NT2/D1 (cell line): ENCODE measurements around the gene STARD7.

ENCODE experiments used
- DNase-seq: peaks from one replicate; pipeline ENCODE4 v3.0.0-alpha.2; 2011; ENCODE audit warnings: low read depth, low spot score
- H3K27me3 ChIP-seq: 2 replicates; pipeline ENCODE4 v1.6.0; 2011; ENCODE audit warnings: mild to moderate bottlenecking; ENCODE audit not compliant: insufficient read length, insufficient read depth
- H3K36me3 ChIP-seq: 2 replicates; pipeline ENCODE4 v1.6.1; 2011; ENCODE audit warnings: mild to moderate bottlenecking, low read length, mixed read lengths; ENCODE audit not compliant: insufficient read depth, insufficient read length
- H3K4me1 ChIP-seq: 2 replicates; pipeline ENCODE4 v1.5.1; 2011; ENCODE audit not compliant: insufficient read depth, insufficient read length
- H3K4me3 ChIP-seq: 2 replicates; pipeline ENCODE4 v1.5.1; 2011; ENCODE audit warnings: low read depth; ENCODE audit not compliant: insufficient read length
- H3K9ac ChIP-seq: 2 replicates; pipeline ENCODE4 v1.6.0; 2011; ENCODE audit warnings: low read depth; ENCODE audit not compliant: insufficient read length
- H3K9me3 ChIP-seq: 2 replicates; pipeline ENCODE4 v1.5.1; 2011; ENCODE audit warnings: mild to moderate bottlenecking, low read length; ENCODE audit not compliant: insufficient read depth
- SUZ12 ChIP-seq: IDR thresholded peaks from 2 replicates; pipeline ENCODE4 v1.6.1; 2011; ENCODE audit not compliant: insufficient read length, insufficient read depth; ENCODE audit errors: extremely low read depth
- YY1 ChIP-seq: IDR thresholded peaks from 2 replicates; pipeline ENCODE4 v1.6.1; 2011; ENCODE audit not compliant: insufficient read length, insufficient read depth
- ZNF274 ChIP-seq: IDR thresholded peaks from 2 replicates; pipeline ENCODE4 v1.6.1; 2011; ENCODE audit warnings: mild to moderate bottlenecking, low read depth, low read length

STARD7 gene

GRCh38 chr2:96212339-96212738 is 3.7 kb upstream of the STARD7 start:
- Histone ChIP-seq H3K27me3 (no peaks in the 10 kb centered on the region), H3K4me1 (peaks cover 4% of the 10 kb centered on the region), H3K9ac (no peak overlapping the region), H3K4me3 (no peak overlapping the region), H3K36me3 (peaks cover 4% of the 10 kb centered on the region), H3K9me3 (no peaks in the 10 kb centered on the region)
- DNase-seq: no peak
- no peak for TF ChIP-seq SUZ12
- no peak for TF ChIP-seq YY1
- no peak for TF ChIP-seq ZNF274

GRCh38 chr2:96209729-96210085 is 1.1 kb upstream of the STARD7 start:
- TF ChIP-seq ZNF274: no peak
- no peak for TF ChIP-seq SUZ12
- TF ChIP-seq YY1: no peak
- Histone ChIP-seq H3K4me3 (peak overlapping the region; percentile 96), H3K9ac (peak overlapping the region; percentile 57), H3K36me3 (peaks cover 13% of the 10 kb centered on the region), H3K27me3 (no peaks in the 10 kb centered on the region), H3K4me1 (peaks cover 6% of the 10 kb centered on the region), H3K9me3 (no peaks in the 10 kb centered on the region)
- no peak for DNase-seq

DNA sequence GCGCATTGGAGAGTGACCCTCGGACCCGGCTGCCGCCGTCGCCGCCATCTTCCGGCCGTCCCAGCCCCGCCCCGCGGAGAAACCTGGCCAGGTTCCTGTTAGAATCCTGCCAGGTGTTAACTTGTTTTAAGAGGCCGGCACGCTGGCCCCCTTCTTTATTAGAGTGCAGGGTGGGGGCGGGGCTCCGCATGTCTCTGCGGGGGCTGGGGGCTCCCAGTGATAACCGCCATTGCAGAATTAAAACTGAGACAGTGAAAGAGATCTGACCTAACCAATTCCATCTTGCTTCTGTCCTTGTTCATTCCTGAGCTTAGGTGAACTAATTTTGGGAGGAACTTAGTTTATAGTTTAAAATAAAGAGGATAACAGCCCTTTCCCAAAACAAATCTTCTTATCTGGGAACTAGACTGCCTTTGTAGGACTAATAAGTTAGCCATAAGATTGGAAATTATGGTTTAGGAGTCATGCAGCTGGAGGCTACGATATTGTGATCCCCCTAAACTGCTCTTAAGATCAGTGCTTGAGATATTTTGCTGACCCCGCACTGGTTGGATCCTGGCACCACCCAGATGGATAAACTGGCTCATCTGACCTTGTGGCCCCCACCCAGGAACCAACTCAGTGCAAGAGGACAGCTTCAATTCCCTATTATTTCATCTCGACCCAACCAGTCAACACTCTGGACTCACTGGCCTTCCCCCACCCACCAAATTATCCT is 543 bp upstream of the STARD7 start:
- peak overlapping the region; percentile 96 for H3K4me3 ChIP-seq
- H3K36me3 ChIP-seq: peaks cover 13% of the 10 kb centered on the region
- no peak for DNase-seq
- peaks cover 6% of the 10 kb centered on the region for H3K4me1 ChIP-seq
- no peaks in the 10 kb centered on the region for H3K9me3 ChIP-seq
- H3K9ac ChIP-seq: peak overlapping the region; percentile 57
- TF ChIP-seq SUZ12 (no peak), YY1 (peak; percentile 59)
- no peaks in the 10 kb centered on the region for H3K27me3 ChIP-seq

DNA sequence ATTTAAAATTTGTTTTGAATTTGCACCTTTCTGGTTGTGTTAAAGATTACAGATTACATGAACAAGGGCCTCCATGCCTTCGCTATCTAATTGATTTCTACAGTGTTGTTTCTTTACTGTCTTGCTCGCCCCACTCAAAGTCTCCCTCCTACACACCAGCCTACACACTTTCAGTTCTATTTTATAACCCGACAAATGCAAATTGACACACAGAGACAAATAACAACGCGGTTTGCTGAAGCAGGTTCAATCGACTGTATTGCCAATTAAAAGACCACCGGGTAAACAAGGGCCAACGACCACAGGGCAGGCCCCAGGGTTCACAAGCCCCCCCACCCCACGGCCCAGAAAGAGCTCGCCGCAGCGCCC is 869 bp downstream of the STARD7 start:
- Histone ChIP-seq H3K27me3 (no peaks in the 10 kb centered on the region), H3K36me3 (peaks cover 15% of the 10 kb centered on the region), H3K9me3 (no peaks in the 10 kb centered on the region), H3K4me1 (peaks cover 6% of the 10 kb centered on the region), H3K9ac (peak overlapping the region; percentile 100), H3K4me3 (peak overlapping the region; percentile 96)
- TF ChIP-seq YY1 (no peak), SUZ12 (no peak), ZNF274 (no peak)
- no peak for DNase-seq

GRCh38 chr2:96207073-96207773 is 1.4 kb downstream of the STARD7 start:
- H3K4me1 ChIP-seq: peaks cover 6% of the 10 kb centered on the region
- H3K4me3 ChIP-seq: peak overlapping the region; percentile 96
- TF ChIP-seq SUZ12: no peak
- TF ChIP-seq ZNF274: no peak
- no peak for TF ChIP-seq YY1
- peaks cover 15% of the 10 kb centered on the region for H3K36me3 ChIP-seq
- H3K27me3 ChIP-seq: no peaks in the 10 kb centered on the region
- H3K9me3 ChIP-seq: no peaks in the 10 kb centered on the region
- DNase-seq: no peak
- H3K9ac ChIP-seq: peak overlapping the region; percentile 100

DNA sequence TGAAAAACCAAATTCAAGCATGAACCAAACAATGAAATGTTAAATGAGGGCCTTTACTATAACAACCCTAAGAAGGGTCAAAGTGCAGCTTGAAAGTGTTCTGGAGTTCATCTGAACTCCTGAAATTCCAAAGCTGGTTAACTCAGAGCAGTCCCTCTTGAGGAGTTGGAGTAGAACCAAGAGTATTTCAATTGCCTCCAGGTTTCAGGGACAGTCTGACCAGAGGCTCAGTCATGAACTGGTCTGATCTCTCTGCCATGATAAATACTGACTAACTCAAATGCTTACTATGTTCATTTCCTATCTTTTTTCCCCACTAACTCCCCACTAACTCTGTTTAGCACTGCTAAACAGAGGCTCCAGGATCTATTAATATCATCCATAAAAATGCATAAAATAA is 2.7 kb downstream of the STARD7 start:
- H3K9me3 ChIP-seq: no peaks in the 10 kb centered on the region
- H3K4me3 ChIP-seq: peak overlapping the region; percentile 22
- TF ChIP-seq YY1 (no peak), ZNF274 (no peak), SUZ12 (no peak)
- no peaks in the 10 kb centered on the region for H3K27me3 ChIP-seq
- peak overlapping the region; percentile 57 for H3K9ac ChIP-seq
- peaks cover 15% of the 10 kb centered on the region for H3K36me3 ChIP-seq
- DNase-seq: no peak
- peaks cover 6% of the 10 kb centered on the region for H3K4me1 ChIP-seq

- H3K4me1 ChIP-seq: peaks cover 6% of the 10 kb centered on the region
- H3K4me3 ChIP-seq: no peak overlapping the region
- no peak for TF ChIP-seq SUZ12
- no peak for TF ChIP-seq YY1
- no peak for TF ChIP-seq ZNF274
- no peaks in the 10 kb centered on the region for H3K27me3 ChIP-seq
- no peak for DNase-seq
- H3K9ac ChIP-seq: no peak overlapping the region
- H3K36me3 ChIP-seq: peaks cover 15% of the 10 kb centered on the region
- no peaks in the 10 kb centered on the region for H3K9me3 ChIP-seq
Measured at GRCh38 chr2:96204836-96205624, 3.6 kb downstream of the STARD7 start.
